AG08395 (cell line): ENCODE measurements around the gene KIAA1328.
"Not testable (repeated sequence)": the region's sequence is repeated elsewhere in the genome, so short reads cannot be mapped to it uniquely, and the experiment has no call there.

Source experiments
- DNase-seq: peaks from one replicate; pipeline ENCODE4 v3.0.0; 2012; ENCODE audit warnings: mixed read lengths, low spot score

Gene KIAA1328

GRCh38 chr18:36828630-36829361, at the start of gene KIAA1328, which contains the start of gene TPGS2:
TSS of gene KIAA1328 (plus strand) at chr18:36829127. CDS start at chr18:36829139, 12 bp downstream.
TSS of gene TPGS2 (minus strand) at chr18:36829002. CDS start at chr18:36828767, 235 bp downstream.
- DNase-seq = peak; percentile 95

GRCh38 chr18:36780748-36781147, 48.2 kb upstream of the KIAA1328 start:
- no peak for DNase-seq

- no peak for DNase-seq
Observed at GRCh38 chr18:36782710-36783109, 46.2 kb upstream of the KIAA1328 start.

- DNase-seq = no peak
Observed at GRCh38 chr18:36783792-36784191, 45.1 kb upstream of the KIAA1328 start.

- peak; percentile 88 for DNase-seq
Observed at GRCh38 chr18:36786686-36787085, 42.2 kb upstream of the KIAA1328 start.

GRCh38 chr18:36792634-36793283, 36.2 kb upstream of the KIAA1328 start:
- no peak for DNase-seq

GRCh38 chr18:36798738-36799473, 30.0 kb upstream of the KIAA1328 start:
- no peak for DNase-seq

GRCh38 chr18:36805105-36805504, 23.8 kb upstream of the KIAA1328 start:
- no peak for DNase-seq

- DNase-seq = peak; percentile 61
Observed at GRCh38 chr18:36808681-36809080, 20.2 kb upstream of the KIAA1328 start.

GRCh38 chr18:36809590-36810381, 19.1 kb upstream of the KIAA1328 start:
- peak; percentile 83 for DNase-seq

- DNase-seq = peak; percentile 72
Observed at GRCh38 chr18:36811430-36811829, 17.5 kb upstream of the KIAA1328 start.

GRCh38 chr18:36811955-36812354, 17.0 kb upstream of the KIAA1328 start:
- DNase-seq = peak; percentile 14

- no peak for DNase-seq
Observed at GRCh38 chr18:36812678-36813077, 16.2 kb upstream of the KIAA1328 start.

GRCh38 chr18:36813101-36813775, 15.7 kb upstream of the KIAA1328 start:
- DNase-seq = peak; percentile 17

- no peak for DNase-seq
Observed at GRCh38 chr18:36813824-36814223, 15.1 kb upstream of the KIAA1328 start.

GRCh38 chr18:36814994-36815393, 13.9 kb upstream of the KIAA1328 start:
- no peak for DNase-seq

- DNase-seq = not testable (repeated sequence)
Observed at GRCh38 chr18:36816096-36816495, 12.8 kb upstream of the KIAA1328 start.

GRCh38 chr18:36817039-36817438, 11.9 kb upstream of the KIAA1328 start:
- DNase-seq = no peak

GRCh38 chr18:36818652-36819051, 10.3 kb upstream of the KIAA1328 start:
- DNase-seq = no peak

GRCh38 chr18:36819621-36820020, 9.3 kb upstream of the KIAA1328 start:
- no peak for DNase-seq

- DNase-seq = no peak
Observed at GRCh38 chr18:36821681-36822080, 7.2 kb upstream of the KIAA1328 start.
